ENCODE data around the gene SULT4A1. TPM values are rescaled to one million over a fixed set of nuclear protein-coding genes. Genes with fewer than 3 reads are reported as not detected.

The SULT4A1 gene
- total RNA-seq, 3 donors from 2014 or later = 0.98 to 2.9 TPM; not detected in 1

- peaks cover 0 to 55% of the 10 kb centered on the region in 2 donors for H3K27me3 ChIP-seq
- intact Hi-C loops (cut with DNase I; ENCODE audit: low total_unique reads) = no loop called here
These were observed 23.0 kb upstream of the SULT4A1 start for GRCh38 chr22:43885319-43885671.

GRCh38 chr22:43884600-43885318 is 22.4 kb upstream of the SULT4A1 start:
- intact Hi-C loops (cut with DNase I; ENCODE audit: low total_unique reads) = no loop called here
- peak in 1 of 2 donors; percentile 55 for DNase-seq (ENCODE audit: low spot score in 2 of 2)
- H3K4me1 ChIP-seq = no peaks in the 10 kb centered on the region
- no peak overlapping the region for H3K4me3 ChIP-seq
- TF ChIP-seq POLR2AphosphoS5 (IDR thresholded peaks at IDR 0.05) = no peak
- TF ChIP-seq, protein P1, sequence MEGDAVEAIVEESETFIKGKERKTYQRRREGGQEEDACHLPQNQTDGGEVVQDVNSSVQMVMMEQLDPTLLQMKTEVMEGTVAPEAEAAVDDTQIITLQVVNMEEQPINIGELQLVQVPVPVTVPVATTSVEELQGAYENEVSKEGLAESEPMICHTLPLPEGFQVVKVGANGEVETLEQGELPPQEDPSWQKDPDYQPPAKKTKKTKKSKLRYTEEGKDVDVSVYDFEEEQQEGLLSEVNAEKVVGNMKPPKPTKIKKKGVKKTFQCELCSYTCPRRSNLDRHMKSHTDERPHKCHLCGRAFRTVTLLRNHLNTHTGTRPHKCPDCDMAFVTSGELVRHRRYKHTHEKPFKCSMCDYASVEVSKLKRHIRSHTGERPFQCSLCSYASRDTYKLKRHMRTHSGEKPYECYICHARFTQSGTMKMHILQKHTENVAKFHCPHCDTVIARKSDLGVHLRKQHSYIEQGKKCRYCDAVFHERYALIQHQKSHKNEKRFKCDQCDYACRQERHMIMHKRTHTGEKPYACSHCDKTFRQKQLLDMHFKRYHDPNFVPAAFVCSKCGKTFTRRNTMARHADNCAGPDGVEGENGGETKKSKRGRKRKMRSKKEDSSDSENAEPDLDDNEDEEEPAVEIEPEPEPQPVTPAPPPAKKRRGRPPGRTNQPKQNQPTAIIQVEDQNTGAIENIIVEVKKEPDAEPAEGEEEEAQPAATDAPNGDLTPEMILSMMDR (IDR thresholded peaks at IDR 0.05) = peak; percentile 16 to 41 (median 20)
- peaks cover 0 to 50% of the 10 kb centered on the region in 2 donors for H3K27me3 ChIP-seq
- H3K9me3 ChIP-seq = no peaks in the 10 kb centered on the region
- no peaks in the 10 kb centered on the region for H3K36me3 ChIP-seq
- H3K27ac ChIP-seq = no peak overlapping the region

More at GRCh38 chr22:43885319-43885671, 23.0 kb upstream of the SULT4A1 start:
- TF ChIP-seq, protein P1 (IDR thresholded peaks at IDR 0.05) = no peak
- TF ChIP-seq POLR2A (IDR thresholded peaks at IDR 0.05) (no peak), POLR2AphosphoS5 (IDR thresholded peaks at IDR 0.05) (no peak)
- DNase-seq (ENCODE audit: low spot score in 2 of 2) = no peak
- Histone ChIP-seq H3K4me1 (no peaks in the 10 kb centered on the region), H3K36me3 (no peaks in the 10 kb centered on the region), H3K4me3 (no peak overlapping the region), H3K9me3 (no peaks in the 10 kb centered on the region), H3K27ac (no peak overlapping the region)

GRCh38 chr22:43883719-43884415 is 21.6 kb upstream of the SULT4A1 start:
- H3K9me3 ChIP-seq = no peaks in the 10 kb centered on the region
- no peaks in the 10 kb centered on the region for H3K36me3 ChIP-seq
- no peak overlapping the region for H3K4me3 ChIP-seq
- TF ChIP-seq POLR2AphosphoS5 (IDR thresholded peaks at IDR 0.05) (no peak), POLR2A (IDR thresholded peaks at IDR 0.05) (no peak)
- TF ChIP-seq, protein P1 (IDR thresholded peaks at IDR 0.05) = no peak
- intact Hi-C loops (cut with DNase I; ENCODE audit: low total_unique reads) = no loop called here
- DNase-seq (ENCODE audit: low spot score in 2 of 2) = peak in 1 of 2 donors; percentile 39
- no peak overlapping the region for H3K27ac ChIP-seq
- H3K27me3 ChIP-seq = peaks cover 0 to 42% of the 10 kb centered on the region in 2 donors
- no peaks in the 10 kb centered on the region for H3K4me1 ChIP-seq

DNA sequence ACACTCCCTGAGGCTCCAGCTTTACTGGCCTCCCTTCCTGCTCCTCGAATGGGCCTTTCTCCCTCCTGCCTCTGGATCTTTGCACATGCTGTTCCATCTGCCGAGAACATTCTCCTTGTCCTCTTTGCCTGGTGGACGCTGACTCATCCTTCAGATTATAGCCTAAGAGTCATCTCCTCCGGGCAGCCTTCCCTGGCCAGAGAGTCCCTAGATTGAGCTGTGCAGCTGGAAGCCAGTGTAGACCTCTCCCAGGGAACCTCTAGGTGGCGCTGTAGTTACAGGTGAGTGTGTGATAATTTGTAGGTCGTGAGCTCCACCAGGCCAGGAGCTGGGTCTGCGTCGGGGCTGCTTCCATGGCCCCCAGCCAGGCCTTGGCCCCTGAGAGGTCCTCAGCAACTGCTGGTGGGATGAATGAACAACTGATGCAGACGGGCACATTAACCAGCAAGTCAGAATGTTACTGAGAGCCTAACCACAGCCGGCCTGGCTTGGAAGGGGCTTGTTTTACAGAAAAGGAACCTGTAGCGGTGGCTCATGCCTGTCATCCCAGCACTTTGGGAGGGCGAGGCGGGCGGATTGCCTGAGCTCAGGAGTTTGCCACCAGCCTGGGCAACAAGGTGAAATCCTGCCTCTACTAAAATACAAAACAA is 20.8 kb upstream of the SULT4A1 start:
- peak; percentile 26 to 36 for DNase-seq (ENCODE audit: low spot score in 2 of 2)
- H3K9me3 ChIP-seq = no peaks in the 10 kb centered on the region
- intact Hi-C loops (cut with DNase I; ENCODE audit: low total_unique reads) = no loop called here
- H3K4me3 ChIP-seq = no peak overlapping the region
- H3K4me1 ChIP-seq = no peaks in the 10 kb centered on the region
- H3K36me3 ChIP-seq = no peaks in the 10 kb centered on the region
- H3K27ac ChIP-seq = no peak overlapping the region
- peaks cover 0 to 40% of the 10 kb centered on the region in 2 donors for H3K27me3 ChIP-seq
- no peak for TF ChIP-seq POLR2A (IDR thresholded peaks at IDR 0.05)
- TF ChIP-seq, protein P1 (IDR thresholded peaks at IDR 0.05) = peak in 1 of 3 donors; percentile 33

All from breast epithelium (tissue), 4 donors.